Hepatocyte (in vitro differentiated cells): ENCODE measurements around the gene FAM3C.

Experiments used
- CTCF ChIP-seq: fragments of 200-600 bp; sonication (generic); IDR thresholded peaks from 2 replicates; pipeline ENCODE4 v1.5.1; 2016; ENCODE audit warnings: antibody characterized with exemption, mild to moderate bottlenecking; ENCODE audit not compliant: poor library complexity
- EZH2 ChIP-seq: fragments of 200-600 bp; sonication (generic); IDR thresholded peaks from 2 replicates; pipeline ENCODE4 v1.6.1; 2016; ENCODE audit warnings: antibody characterized with exemption, mild to moderate bottlenecking, borderline replicate concordance
- EZH2phosphoT487 ChIP-seq: fragments of 200-600 bp; sonication (generic); IDR thresholded peaks from one replicate; pipeline ENCODE4 v1.6.1; 2018; ENCODE audit warnings: antibody characterized with exemption, mild to moderate bottlenecking, low read depth, moderate library complexity; ENCODE audit not compliant: unreplicated experiment, severe bottlenecking

GRCh38 chr7:121442845-121443244 is 46.7 kb upstream of the FAM3C start:
- TF ChIP-seq CTCF (no peak), EZH2 (no peak), EZH2phosphoT487 (no peak)
